ENCODE data around the gene VSIG4.

DNA sequence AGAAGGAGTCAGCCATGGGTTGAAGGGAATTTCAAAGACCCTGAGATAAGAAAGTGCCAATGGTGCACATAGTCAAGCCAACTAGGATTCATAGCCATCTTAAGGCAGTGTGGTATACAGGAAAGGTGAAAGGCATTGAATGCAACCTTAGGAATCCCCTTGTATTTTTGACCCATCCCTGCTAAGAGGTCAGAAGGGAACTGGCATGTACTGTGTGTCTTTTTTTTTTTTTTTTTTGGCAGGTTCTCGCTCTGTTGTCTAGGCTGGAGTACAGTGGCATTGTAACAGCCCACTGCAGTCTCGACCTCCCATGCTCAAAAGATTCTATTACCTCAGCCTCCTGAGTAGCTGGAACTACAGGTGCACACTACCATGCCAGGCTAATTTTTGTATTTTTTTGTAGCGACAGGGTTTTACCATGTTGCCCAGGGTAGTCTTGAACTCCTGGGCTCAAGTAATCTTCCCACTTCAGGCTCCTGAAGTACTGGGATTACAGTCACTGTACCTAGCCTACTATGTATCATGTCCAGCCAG lies 40.8 kb downstream of the VSIG4 start:
- TF ChIP-seq, protein P1, sequence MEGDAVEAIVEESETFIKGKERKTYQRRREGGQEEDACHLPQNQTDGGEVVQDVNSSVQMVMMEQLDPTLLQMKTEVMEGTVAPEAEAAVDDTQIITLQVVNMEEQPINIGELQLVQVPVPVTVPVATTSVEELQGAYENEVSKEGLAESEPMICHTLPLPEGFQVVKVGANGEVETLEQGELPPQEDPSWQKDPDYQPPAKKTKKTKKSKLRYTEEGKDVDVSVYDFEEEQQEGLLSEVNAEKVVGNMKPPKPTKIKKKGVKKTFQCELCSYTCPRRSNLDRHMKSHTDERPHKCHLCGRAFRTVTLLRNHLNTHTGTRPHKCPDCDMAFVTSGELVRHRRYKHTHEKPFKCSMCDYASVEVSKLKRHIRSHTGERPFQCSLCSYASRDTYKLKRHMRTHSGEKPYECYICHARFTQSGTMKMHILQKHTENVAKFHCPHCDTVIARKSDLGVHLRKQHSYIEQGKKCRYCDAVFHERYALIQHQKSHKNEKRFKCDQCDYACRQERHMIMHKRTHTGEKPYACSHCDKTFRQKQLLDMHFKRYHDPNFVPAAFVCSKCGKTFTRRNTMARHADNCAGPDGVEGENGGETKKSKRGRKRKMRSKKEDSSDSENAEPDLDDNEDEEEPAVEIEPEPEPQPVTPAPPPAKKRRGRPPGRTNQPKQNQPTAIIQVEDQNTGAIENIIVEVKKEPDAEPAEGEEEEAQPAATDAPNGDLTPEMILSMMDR (IDR thresholded peaks at IDR 0.05; ENCODE audit: borderline replicate concordance, extremely low read depth, low read length, poor library complexity, severe bottlenecking) = no peak
- TF ChIP-seq EZH2 (IDR thresholded peaks at IDR 0.05; ENCODE audit: borderline replicate concordance, low read depth, low read length, severe bottlenecking) = no peak
